ENCODE data around the gene PBOV1. TPM values are rescaled to one million over a fixed set of nuclear protein-coding genes. Genes with fewer than 3 reads are reported as not detected.

Gene PBOV1
- total and polyA plus RNA-seq, 7 experiments from 2014 or later, result not detected

DNA sequence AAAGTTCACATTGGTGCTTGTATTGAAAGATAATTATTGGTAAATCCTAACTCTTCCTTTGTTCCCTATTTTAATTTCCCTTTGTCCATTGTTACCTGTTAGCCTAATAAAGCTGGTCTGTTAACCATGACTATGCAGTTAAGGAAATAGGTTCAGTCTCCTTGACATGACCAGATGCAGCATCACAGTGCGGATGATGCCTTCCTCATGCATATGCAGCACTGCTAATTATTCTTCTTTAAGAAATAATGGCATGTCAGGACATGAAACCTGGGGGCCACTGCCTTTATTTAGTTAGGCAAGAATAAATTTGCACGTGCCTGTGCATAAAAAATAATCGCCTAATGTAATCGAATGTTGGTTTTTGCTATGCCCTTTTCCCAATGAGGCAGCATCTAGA, 16.5 kb downstream of the PBOV1 start:
- DNase-seq (no peak), ATAC-seq (no peak)
- no peak overlapping the region for H3K27ac Mint-ChIP-seq
- no peaks in the 10 kb centered on the region for H3K36me3 Mint-ChIP-seq
- H3K4me3 Mint-ChIP-seq, result no peak overlapping the region
- ChIA-PET POLR2A (no interaction called here), CTCF (no interaction called here)
- H3K9me3 Mint-ChIP-seq, result peaks cover 0 to 14% (median 0%) of the 10 kb centered on the region in 11 donors
- H3K4me1 ChIP-seq (ENCODE audit: control insufficient read depth in 2 of 2, insufficient read depth in 2 of 2, low read length in 2 of 2), result no peaks in the 10 kb centered on the region
- no peaks in the 10 kb centered on the region for H3K36me3 ChIP-seq (ENCODE audit: control insufficient read depth in 2 of 3, insufficient read depth in 3 of 3, low read length in 3 of 3)
- peaks cover 7 to 33% (median 25%) of the 10 kb centered on the region in 5 donors for H3K27me3 Mint-ChIP-seq
- H3K27me3 ChIP-seq (ENCODE audit: control insufficient read depth in 2 of 2, insufficient read depth in 2 of 2, low read length in 2 of 2), result no peaks in the 10 kb centered on the region
- H3K4me1 Mint-ChIP-seq, result no peaks in the 10 kb centered on the region
- intact Hi-C loops (cut with micrococcal nuclease), result no loop called here
- no peak overlapping the region for H3K4me3 ChIP-seq (ENCODE audit: low read length)
- H3K27ac ChIP-seq (ENCODE audit: low read depth, low read length), result no peak overlapping the region
- H3K9me3 ChIP-seq (ENCODE audit: control insufficient read depth in 2 of 3, low read length in 3 of 3), result no peaks in the 10 kb centered on the region

GRCh38 chr6:138198430-138199091, 19.7 kb downstream of the PBOV1 start:
- no peaks in the 10 kb centered on the region for H3K36me3 ChIP-seq (ENCODE audit: control insufficient read depth in 2 of 3, insufficient read depth in 3 of 3, low read length in 3 of 3)
- no peak overlapping the region for H3K4me3 ChIP-seq (ENCODE audit: low read length)
- Mint-ChIP-seq H3K36me3 (no peaks in the 10 kb centered on the region), H3K4me1 (no peaks in the 10 kb centered on the region), H3K4me3 (no peak overlapping the region), H3K27ac (no peak overlapping the region), H3K27me3 (peaks cover 0 to 37% (median 22%) of the 10 kb centered on the region in 5 donors), H3K9me3 (peaks cover 0 to 14% (median 0%) of the 10 kb centered on the region in 11 donors)
- ATAC-seq (no peak), DNase-seq (no peak)
- CTCF ChIA-PET, result no interaction called here
- no peak overlapping the region for H3K27ac ChIP-seq (ENCODE audit: low read depth, low read length)
- POLR2A ChIA-PET, result no interaction called here
- H3K9me3 ChIP-seq (ENCODE audit: control insufficient read depth in 2 of 3, low read length in 3 of 3), result no peaks in the 10 kb centered on the region
- H3K4me1 ChIP-seq (ENCODE audit: control insufficient read depth in 2 of 2, insufficient read depth in 2 of 2, low read length in 2 of 2), result no peaks in the 10 kb centered on the region
- intact Hi-C loops (cut with micrococcal nuclease), result no loop called here
- H3K27me3 ChIP-seq (ENCODE audit: control insufficient read depth in 2 of 2, insufficient read depth in 2 of 2, low read length in 2 of 2), result no peaks in the 10 kb centered on the region

- no peak overlapping the region for H3K27ac Mint-ChIP-seq
- peaks cover 0 to 36% (median 15%) of the 10 kb centered on the region in 5 donors for H3K27me3 Mint-ChIP-seq
- intact Hi-C loops (cut with micrococcal nuclease), result no loop called here
- H3K4me3 Mint-ChIP-seq, result no peak overlapping the region
- ATAC-seq (no peak), DNase-seq (no peak)
- Histone ChIP-seq H3K27ac (ENCODE audit: low read depth, low read length) (no peak overlapping the region), H3K4me1 (ENCODE audit: control insufficient read depth in 2 of 2, insufficient read depth in 2 of 2, low read length in 2 of 2) (no peaks in the 10 kb centered on the region), H3K27me3 (ENCODE audit: control insufficient read depth in 2 of 2, insufficient read depth in 2 of 2, low read length in 2 of 2) (no peaks in the 10 kb centered on the region), H3K9me3 (ENCODE audit: control insufficient read depth in 2 of 3, low read length in 3 of 3) (no peaks in the 10 kb centered on the region), H3K36me3 (ENCODE audit: control insufficient read depth in 2 of 3, insufficient read depth in 3 of 3, low read length in 3 of 3) (no peaks in the 10 kb centered on the region), H3K4me3 (ENCODE audit: low read length) (no peak overlapping the region)
- POLR2A ChIA-PET, result no interaction called here
- no peaks in the 10 kb centered on the region for H3K4me1 Mint-ChIP-seq
- CTCF ChIA-PET, result no interaction called here
- H3K9me3 Mint-ChIP-seq, result peaks cover 0 to 14% (median 0%) of the 10 kb centered on the region in 11 donors
- H3K36me3 Mint-ChIP-seq, result no peaks in the 10 kb centered on the region
Measured at GRCh38 chr6:138197570-138197969, 20.7 kb downstream of the PBOV1 start.

- intact Hi-C loops (cut with micrococcal nuclease), result no loop called here
- Histone ChIP-seq H3K4me3 (ENCODE audit: low read length) (no peak overlapping the region), H3K4me1 (ENCODE audit: control insufficient read depth in 2 of 2, insufficient read depth in 2 of 2, low read length in 2 of 2) (no peaks in the 10 kb centered on the region), H3K27me3 (ENCODE audit: control insufficient read depth in 2 of 2, insufficient read depth in 2 of 2, low read length in 2 of 2) (no peaks in the 10 kb centered on the region), H3K36me3 (ENCODE audit: control insufficient read depth in 2 of 3, insufficient read depth in 3 of 3, low read length in 3 of 3) (no peaks in the 10 kb centered on the region), H3K9me3 (ENCODE audit: control insufficient read depth in 2 of 3, low read length in 3 of 3) (no peaks in the 10 kb centered on the region), H3K27ac (ENCODE audit: low read depth, low read length) (no peak overlapping the region)
- Mint-ChIP-seq H3K27ac (no peak overlapping the region), H3K4me1 (no peaks in the 10 kb centered on the region), H3K9me3 (peaks cover 0 to 9% (median 0%) of the 10 kb centered on the region in 11 donors), H3K27me3 (peaks cover 4 to 36% (median 20%) of the 10 kb centered on the region in 5 donors), H3K36me3 (no peaks in the 10 kb centered on the region), H3K4me3 (no peak overlapping the region)
- ChIA-PET POLR2A (no interaction called here), CTCF (no interaction called here)
- DNase-seq (no peak), ATAC-seq (no peak)
Measured at GRCh38 chr6:138196122-138196738, 22.1 kb downstream of the PBOV1 start.

- intact Hi-C loops (cut with micrococcal nuclease), result no loop called here
- H3K4me1 Mint-ChIP-seq, result no peaks in the 10 kb centered on the region
- no peak for ATAC-seq
- no peak overlapping the region for H3K27ac Mint-ChIP-seq
- DNase-seq, result no peak
- no peaks in the 10 kb centered on the region for H3K4me1 ChIP-seq (ENCODE audit: control insufficient read depth in 2 of 2, insufficient read depth in 2 of 2, low read length in 2 of 2)
- H3K36me3 Mint-ChIP-seq, result no peaks in the 10 kb centered on the region
- no peaks in the 10 kb centered on the region for H3K9me3 Mint-ChIP-seq
- H3K27me3 Mint-ChIP-seq, result peaks cover 6 to 34% (median 21%) of the 10 kb centered on the region in 5 donors
- H3K27me3 ChIP-seq (ENCODE audit: control insufficient read depth in 2 of 2, insufficient read depth in 2 of 2, low read length in 2 of 2), result no peaks in the 10 kb centered on the region
- POLR2A ChIA-PET, result interaction anchor here (0.8 kb wide), 1 partner anchor 94 kb away, joined by 3 read pairs; no protein-coding TSS in a partner anchor
- H3K4me3 Mint-ChIP-seq, result no peak overlapping the region
- H3K27ac ChIP-seq (ENCODE audit: low read depth, low read length), result no peak overlapping the region
- CTCF ChIA-PET, result no interaction called here
- no peaks in the 10 kb centered on the region for H3K36me3 ChIP-seq (ENCODE audit: control insufficient read depth in 2 of 3, insufficient read depth in 3 of 3, low read length in 3 of 3)
- no peak overlapping the region for H3K4me3 ChIP-seq (ENCODE audit: low read length)
- no peaks in the 10 kb centered on the region for H3K9me3 ChIP-seq (ENCODE audit: control insufficient read depth in 2 of 3, low read length in 3 of 3)
Measured at GRCh38 chr6:138194287-138194686, 24.0 kb downstream of the PBOV1 start.

- no peaks in the 10 kb centered on the region for H3K9me3 Mint-ChIP-seq
- H3K27me3 ChIP-seq (ENCODE audit: control insufficient read depth in 2 of 2, insufficient read depth in 2 of 2, low read length in 2 of 2), result no peaks in the 10 kb centered on the region
- H3K27ac ChIP-seq (ENCODE audit: low read depth, low read length), result no peak overlapping the region
- no peaks in the 10 kb centered on the region for H3K36me3 ChIP-seq (ENCODE audit: control insufficient read depth in 2 of 3, insufficient read depth in 3 of 3, low read length in 3 of 3)
- ChIA-PET POLR2A (no interaction called here), CTCF (no interaction called here)
- no peaks in the 10 kb centered on the region for H3K36me3 Mint-ChIP-seq
- peaks cover 10 to 50% (median 32%) of the 10 kb centered on the region in 5 donors for H3K27me3 Mint-ChIP-seq
- H3K9me3 ChIP-seq (ENCODE audit: control insufficient read depth in 2 of 3, low read length in 3 of 3), result no peaks in the 10 kb centered on the region
- DNase-seq (no peak), ATAC-seq (no peak)
- H3K4me3 ChIP-seq (ENCODE audit: low read length), result no peak overlapping the region
- H3K4me3 Mint-ChIP-seq, result no peak overlapping the region
- intact Hi-C loops (cut with micrococcal nuclease), result no loop called here
- H3K4me1 ChIP-seq (ENCODE audit: control insufficient read depth in 2 of 2, insufficient read depth in 2 of 2, low read length in 2 of 2), result no peaks in the 10 kb centered on the region
- H3K27ac Mint-ChIP-seq, result no peak overlapping the region
- no peaks in the 10 kb centered on the region for H3K4me1 Mint-ChIP-seq
Measured at GRCh38 chr6:138188278-138188941, 29.9 kb downstream of the PBOV1 start.

All from naive thymus-derived CD4-positive, alpha-beta T cell (primary cell).